Smooth muscle cell (in vitro differentiated cells): ENCODE data around the gene MYO5A. TPM values are rescaled to one million over a fixed set of nuclear protein-coding genes. Genes with fewer than 3 reads are reported as not detected.

Experiments
- DNase-seq: peaks from one replicate; lab custom pipeline; 2025; ENCODE audit not compliant: unreplicated experiment; lab: John Stamatoyannopoulos, UW
- H2AFZ ChIP-seq: fragments of 200-600 bp; sonication (generic); 2 replicates; pipeline ENCODE4 v1.6.0; 2016; ENCODE audit warnings: antibody characterized with exemption, low read depth, mild to moderate bottlenecking
- H3F3A ChIP-seq: fragments of 200-600 bp; sonication (generic); 2 replicates; pipeline ENCODE4 v1.6.0; 2017; ENCODE audit warnings: antibody characterized with exemption, low read depth
- H3K27ac ChIP-seq: fragments of 200-600 bp; sonication (generic); 2 replicates; pipeline ENCODE4 v1.5.1; 2016; ENCODE audit warnings: low read depth, mild to moderate bottlenecking
- H3K27me3 ChIP-seq: fragments of 200-600 bp; sonication (generic); 2 replicates; pipeline ENCODE4 v1.6.1; 2016; ENCODE audit warnings: low read depth, mild to moderate bottlenecking
- H3K36me3 ChIP-seq: fragments of 200-600 bp; sonication (generic); 2 replicates; pipeline ENCODE4 v1.5.1; 2016; ENCODE audit warnings: low read depth
- H3K4me1 ChIP-seq: fragments of 200-600 bp; sonication (generic); 2 replicates; pipeline ENCODE4 v1.5.1; 2016; ENCODE audit warnings: low read depth
- H3K4me2 ChIP-seq: fragments of 200-600 bp; sonication (generic); 2 replicates; pipeline ENCODE4 v1.6.0; 2016; ENCODE audit warnings: mild to moderate bottlenecking
- H3K4me3 ChIP-seq: fragments of 200-600 bp; sonication (generic); 2 replicates; pipeline ENCODE4 v1.5.1; 2016; ENCODE audit warnings: mild to moderate bottlenecking
- H3K79me2 ChIP-seq: fragments of 200-600 bp; sonication (generic); 2 replicates; pipeline ENCODE4 v1.6.0; 2016; ENCODE audit warnings: low read depth, mild to moderate bottlenecking
- H3K9ac ChIP-seq: fragments of 200-600 bp; sonication (generic); 2 replicates; pipeline ENCODE4 v1.6.0; 2016; ENCODE audit warnings: low read depth
- H3K9me3 ChIP-seq: fragments of 200-600 bp; sonication (generic); replicated peaks from 2 replicates; pipeline ENCODE4 v1.5.1; 2016; ENCODE audit warnings: low read depth
- H4K20me1 ChIP-seq: fragments of 200-600 bp; sonication (generic); 2 replicates; pipeline ENCODE4 v1.6.0; 2016; ENCODE audit warnings: low read depth
- WGBS: methylation state at CpG from one replicate; pipeline ENCODE4 v1.1.7; 2016; ENCODE audit warnings: low lambda C conversion rate; 5-methylcytosine and 5-hydroxymethylcytosine counted together
- polyA plus RNA-seq: library from polyadenylated mRNA; unstranded; fragments of >200 nt; fragmentation: Nextera tagmentation; extraction: Ambion mirVana; gene quantifications from 2 replicates; pipeline ENCODE4 v1.2.1, GENCODE V29; 2016
- total RNA-seq: library from RNA; depleted of rRNA; stranded (reverse); fragments of >200 nt; gene quantifications from 2 replicates; pipeline ENCODE4 v1.2.3, GENCODE V29; 2014
- TF ChIP-seq, protein P1 (sequence below): fragments of 200-600 bp; sonication (generic); IDR thresholded peaks from 2 replicates; pipeline ENCODE4 v1.5.1; 2017; ENCODE audit warnings: borderline replicate concordance, mild to moderate bottlenecking, antibody characterized with exemption; ENCODE audit not compliant: insufficient read depth, poor library complexity, severe bottlenecking

MYO5A gene
- total and polyA plus RNA-seq, 2 experiments from 2014 or later: 29.4 to 68.8 TPM

DNA sequence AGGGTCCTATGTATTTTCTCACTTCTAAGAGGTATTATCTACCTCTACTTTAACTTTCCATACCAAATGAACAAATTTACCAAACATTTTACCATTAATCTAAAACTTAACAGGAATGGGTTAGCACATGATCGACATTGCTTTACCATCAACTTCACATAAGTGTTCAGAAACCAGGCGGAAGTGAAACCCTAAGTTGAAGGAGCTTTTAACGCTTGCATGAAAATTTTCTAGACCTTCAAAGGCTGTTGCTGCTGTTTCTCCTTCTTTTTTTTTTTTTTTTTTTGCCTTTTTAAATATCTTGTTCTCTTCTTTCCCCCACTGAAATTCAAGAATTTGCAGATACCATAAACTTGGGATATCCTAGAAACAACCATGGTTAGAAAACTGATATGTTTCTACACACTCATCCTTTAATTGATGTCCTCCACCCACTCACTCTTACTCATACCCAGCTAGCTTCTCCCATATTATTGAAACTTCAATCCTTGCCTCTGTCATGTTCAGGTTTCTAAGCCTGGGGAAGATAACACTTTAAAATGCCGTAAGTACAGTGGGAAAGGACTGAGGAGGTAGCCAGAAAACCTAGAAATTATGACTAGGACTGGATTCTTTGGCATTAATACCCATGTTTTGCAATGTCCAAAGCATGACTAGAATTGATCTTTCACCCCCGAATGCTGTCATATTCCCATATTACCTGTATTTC is 24.7 kb downstream of the MYO5A start:
- peaks cover 91% of the 10 kb centered on the region for H3K79me2 ChIP-seq
- no peak overlapping the region for H2AFZ ChIP-seq
- no peak overlapping the region for H3K4me3 ChIP-seq
- peaks cover 3% of the 10 kb centered on the region for H3K4me1 ChIP-seq
- peak overlapping the region; percentile 56 for H3K4me2 ChIP-seq
- H3K9ac ChIP-seq: no peak overlapping the region
- H4K20me1 ChIP-seq: peaks cover 22% of the 10 kb centered on the region
- no peaks in the 10 kb centered on the region for H3K27me3 ChIP-seq
- WGBS: 51% methylated on average over 5 of the region's 5 CpGs
- TF ChIP-seq, protein P1, sequence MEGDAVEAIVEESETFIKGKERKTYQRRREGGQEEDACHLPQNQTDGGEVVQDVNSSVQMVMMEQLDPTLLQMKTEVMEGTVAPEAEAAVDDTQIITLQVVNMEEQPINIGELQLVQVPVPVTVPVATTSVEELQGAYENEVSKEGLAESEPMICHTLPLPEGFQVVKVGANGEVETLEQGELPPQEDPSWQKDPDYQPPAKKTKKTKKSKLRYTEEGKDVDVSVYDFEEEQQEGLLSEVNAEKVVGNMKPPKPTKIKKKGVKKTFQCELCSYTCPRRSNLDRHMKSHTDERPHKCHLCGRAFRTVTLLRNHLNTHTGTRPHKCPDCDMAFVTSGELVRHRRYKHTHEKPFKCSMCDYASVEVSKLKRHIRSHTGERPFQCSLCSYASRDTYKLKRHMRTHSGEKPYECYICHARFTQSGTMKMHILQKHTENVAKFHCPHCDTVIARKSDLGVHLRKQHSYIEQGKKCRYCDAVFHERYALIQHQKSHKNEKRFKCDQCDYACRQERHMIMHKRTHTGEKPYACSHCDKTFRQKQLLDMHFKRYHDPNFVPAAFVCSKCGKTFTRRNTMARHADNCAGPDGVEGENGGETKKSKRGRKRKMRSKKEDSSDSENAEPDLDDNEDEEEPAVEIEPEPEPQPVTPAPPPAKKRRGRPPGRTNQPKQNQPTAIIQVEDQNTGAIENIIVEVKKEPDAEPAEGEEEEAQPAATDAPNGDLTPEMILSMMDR: no peak
- H3F3A ChIP-seq: peaks cover 3% of the 10 kb centered on the region
- peak overlapping the region; percentile 75 for H3K27ac ChIP-seq
- no peak for DNase-seq
- H3K36me3 ChIP-seq: no peaks in the 10 kb centered on the region
- H3K9me3 ChIP-seq: no peaks in the 10 kb centered on the region

DNA sequence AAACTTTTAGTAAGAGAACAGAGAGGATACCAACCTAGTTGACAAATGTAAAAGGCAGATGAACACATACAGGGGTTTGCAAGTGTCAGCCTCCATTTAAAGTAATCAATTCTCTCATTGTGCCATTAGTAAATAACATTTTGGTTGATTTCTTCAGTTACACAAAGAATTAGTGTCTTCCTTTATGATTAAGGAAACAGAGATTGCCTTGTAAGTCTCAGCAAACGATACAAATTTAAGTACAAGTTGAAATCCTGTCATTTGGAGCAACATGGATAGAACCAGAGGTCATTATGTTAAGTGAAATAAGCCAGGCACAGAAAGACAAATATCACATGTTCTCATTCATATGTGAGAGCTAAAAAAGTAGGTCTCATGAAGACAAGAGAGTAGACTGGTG is 26.1 kb downstream of the MYO5A start:
- Histone ChIP-seq H4K20me1 (peaks cover 16% of the 10 kb centered on the region), H3K27me3 (no peaks in the 10 kb centered on the region), H3K79me2 (peaks cover 91% of the 10 kb centered on the region), H3K4me1 (peaks cover 3% of the 10 kb centered on the region), H3K27ac (peak overlapping the region; percentile 75), H3K36me3 (no peaks in the 10 kb centered on the region), H2AFZ (no peak overlapping the region), H3K4me2 (no peak overlapping the region), H3F3A (peaks cover 3% of the 10 kb centered on the region), H3K9me3 (no peaks in the 10 kb centered on the region), H3K9ac (no peak overlapping the region), H3K4me3 (no peak overlapping the region)
- 62% methylated on average over 1 of the region's 1 CpG for WGBS
- DNase-seq: no peak
- TF ChIP-seq, protein P1: no peak

GRCh38 chr15:52499506-52499905 is 29.2 kb downstream of the MYO5A start:
- no peak overlapping the region for H2AFZ ChIP-seq
- peaks cover 3% of the 10 kb centered on the region for H3K4me1 ChIP-seq
- WGBS: 95% methylated on average over 3 of the region's 3 CpGs
- TF ChIP-seq, protein P1: no peak
- H4K20me1 ChIP-seq: peaks cover 11% of the 10 kb centered on the region
- H3K36me3 ChIP-seq: no peaks in the 10 kb centered on the region
- H3K9me3 ChIP-seq: no peaks in the 10 kb centered on the region
- no peak overlapping the region for H3K27ac ChIP-seq
- DNase-seq: no peak
- peaks cover 3% of the 10 kb centered on the region for H3F3A ChIP-seq
- no peak overlapping the region for H3K4me2 ChIP-seq
- H3K27me3 ChIP-seq: no peaks in the 10 kb centered on the region
- no peak overlapping the region for H3K4me3 ChIP-seq
- H3K9ac ChIP-seq: no peak overlapping the region
- H3K79me2 ChIP-seq: peaks cover 90% of the 10 kb centered on the region

GRCh38 chr15:52498706-52499105 is 30.0 kb downstream of the MYO5A start:
- no peaks in the 10 kb centered on the region for H3K9me3 ChIP-seq
- H3F3A ChIP-seq: no peaks in the 10 kb centered on the region
- H3K79me2 ChIP-seq: peaks cover 97% of the 10 kb centered on the region
- H3K4me2 ChIP-seq: peak overlapping the region; percentile 22
- no peaks in the 10 kb centered on the region for H3K27me3 ChIP-seq
- TF ChIP-seq, protein P1: no peak
- no peak overlapping the region for H2AFZ ChIP-seq
- H3K4me1 ChIP-seq: peaks cover 2% of the 10 kb centered on the region
- no peak overlapping the region for H3K27ac ChIP-seq
- DNase-seq: no peak
- H3K36me3 ChIP-seq: no peaks in the 10 kb centered on the region
- no peak overlapping the region for H3K4me3 ChIP-seq
- H3K9ac ChIP-seq: no peak overlapping the region
- peaks cover 9% of the 10 kb centered on the region for H4K20me1 ChIP-seq
